NOMO-1 treated with dmso at 0.1 percent for 144 hours (cell line): ENCODE data around the gene B9D2.
"Not testable (repeated sequence)": the region's sequence is repeated elsewhere in the genome, so short reads cannot be mapped to it uniquely, and the experiment has no call there.

Experiments used
- DNase-seq: peaks from one replicate; lab custom pipeline; 2025; ENCODE audit not compliant: unreplicated experiment; lab: John Stamatoyannopoulos, UW

The B9D2 gene

GRCh38 chr19:41355802-41356201 is 8.1 kb downstream of the B9D2 start:
- no peak for DNase-seq

- DNase-seq: no peak
These were observed 8.9 kb downstream of the B9D2 start for GRCh38 chr19:41355035-41355434.

GRCh38 chr19:41354343-41354953 is 9.5 kb downstream of the B9D2 start:
- no peak for DNase-seq

GRCh38 chr19:41353466-41354342 is 10.2 kb downstream of the B9D2 start, which contains the start of gene TGFB1:
Gene TGFB1 (minus strand): TSS chr19:41353922. CDS start chr19:41353044, 878 bp downstream.
- peak; percentile 81 for DNase-seq

- peak; percentile 77 for DNase-seq
These were observed 11.1 kb downstream of the B9D2 start for GRCh38 chr19:41352609-41353465.

GRCh38 chr19:41352279-41352608 is 11.7 kb downstream of the B9D2 start:
- DNase-seq: no peak

GRCh38 chr19:41351339-41352245 is 12.4 kb downstream of the B9D2 start:
- peak; percentile 59 for DNase-seq

- DNase-seq: no peak
These were observed 13.1 kb downstream of the B9D2 start for GRCh38 chr19:41350735-41351338.

- DNase-seq: not testable (repeated sequence)
These were observed 17.0 kb downstream of the B9D2 start for GRCh38 chr19:41346916-41347315.

GRCh38 chr19:41344162-41344561 is 19.8 kb downstream of the B9D2 start:
- DNase-seq: no peak

- DNase-seq: no peak
These were observed 22.1 kb downstream of the B9D2 start for GRCh38 chr19:41341669-41342490.

GRCh38 chr19:41339936-41340335 is 24.0 kb downstream of the B9D2 start:
- DNase-seq: no peak

- DNase-seq: no peak
These were observed 28.5 kb downstream of the B9D2 start for GRCh38 chr19:41335467-41335866.

GRCh38 chr19:41334793-41335192 is 29.2 kb downstream of the B9D2 start:
- DNase-seq: peak; percentile 26

- DNase-seq: no peak
These were observed 31.5 kb downstream of the B9D2 start for GRCh38 chr19:41332468-41332867.

GRCh38 chr19:41332000-41332399 is 31.9 kb downstream of the B9D2 start:
- DNase-seq: no peak

- no peak for DNase-seq
These were observed 32.8 kb downstream of the B9D2 start for GRCh38 chr19:41330946-41331678.

GRCh38 chr19:41330481-41330880 is 33.5 kb downstream of the B9D2 start:
- DNase-seq: no peak

- peak; percentile 89 for DNase-seq
These were observed 35.1 kb downstream of the B9D2 start for GRCh38 chr19:41328842-41329225.
